Right cardiac atrium (tissue), 5 donors: ENCODE measurements around the gene B9D1. TPM values are rescaled to one million over a fixed set of nuclear protein-coding genes. Genes with fewer than 3 reads are reported as not detected.

Source experiments
- ATAC-seq, 2 donors: fragments of 200-7000 bp; cut with Tn5 transposase; one replicate each; pipeline versions ENCODE4 v1.8.0 to v1.9.1; 2020; ENCODE audit warnings: moderate library complexity in 2 of 2, mild to moderate bottlenecking in 1 of 2
- DNase-seq, 3 donors: peaks; one replicate each; pipeline ENCODE4 v3.0.0-alpha.2; 2020
- H3K27ac ChIP-seq: one replicate; pipeline ENCODE4 v1.5.1; 2013; ENCODE audit warnings: mild to moderate bottlenecking, low read length, control low read depth, moderate library complexity
- H3K27me3 ChIP-seq: one replicate; pipeline ENCODE4 v1.6.1; 2013; ENCODE audit not compliant: control insufficient read depth, insufficient read depth
- H3K4me1 ChIP-seq: one replicate; pipeline ENCODE4 v1.6.1; 2013; ENCODE audit warnings: low read length; ENCODE audit not compliant: control insufficient read depth, insufficient read depth
- H3K4me3 ChIP-seq: one replicate; pipeline ENCODE4 v1.5.1; 2013; ENCODE audit warnings: low read length, control low read depth
- H3K9me3 ChIP-seq: one replicate; pipeline ENCODE4 v1.6.1; 2013; ENCODE audit warnings: low read length; ENCODE audit not compliant: control insufficient read depth
- WGBS: extraction: QIAGEN DNeasy Blood & Tissue Kit; methylation state at CpG from one replicate; pipeline ENCODE4 v1.1.7; 2013; 5-methylcytosine and 5-hydroxymethylcytosine counted together
- intact Hi-C, 4 donors: fragments of 100-400 bp; cut with DNase I; formaldehyde crosslinking; loops; one replicate each; pipeline versions ENCODE4 v1.11.0 to v1.14.0; 2022 to 2023
- polyA plus RNA-seq: library from polyadenylated mRNA; stranded (reverse); fragments of 200-250 nt; gene quantifications from one replicate; pipeline ENCODE4 v1.2.3, GENCODE V29; 2013
- total RNA-seq, 4 donors: library from RNA; stranded (reverse); fragmentation: NEBNext Ultra II Directional; extraction: Animal tissue kit (Norgen Biotek cat#: 25700); gene quantifications; one replicate each; pipeline ENCODE4 v1.2.1, GENCODE V29; 2021
- donor health status: healthy with polysubstance abuse.
- donor health status: DM: no; HTN: yes; CAD: no.
- donor health status: DM: no; HTN: no; CAD: no.
- donor health status: DM: no; HTN: yes; CAD: no; lungs with severe emphysema.
- donor health status: DM: yes; HTN: yes; CAD: no.

Gene B9D1
- total and polyA plus RNA-seq, 5 donors = 9.8 to 20.9 (median 12.2) TPM

DNA sequence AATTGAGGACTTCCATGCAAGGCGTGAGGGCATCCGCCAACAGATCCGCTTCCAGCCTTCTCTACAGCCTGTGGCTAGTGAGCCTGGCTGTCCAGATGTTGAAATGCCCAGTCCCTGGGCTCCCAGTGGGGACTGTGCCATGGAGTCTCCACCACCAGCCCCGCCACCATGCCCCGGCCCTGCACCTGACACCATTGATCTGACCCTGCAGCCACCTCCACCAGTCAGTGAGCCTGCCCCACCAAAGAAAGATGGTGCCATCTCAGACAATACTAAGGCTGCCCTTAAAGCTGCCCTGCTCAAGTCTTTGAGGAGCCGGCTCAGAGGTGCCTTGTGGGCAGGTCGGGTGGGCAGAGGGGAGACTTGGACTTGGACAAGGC is 18.8 kb upstream of the B9D1 start:
- intact Hi-C loops = loop anchor here in 1 of 4 donors (10.0 kb wide), 1 partner anchor 57 kb away; no protein-coding TSS in a partner anchor
- H3K27ac ChIP-seq = no peak overlapping the region
- H3K27me3 ChIP-seq = no peaks in the 10 kb centered on the region
- 96% methylated on average over 7 of the region's 7 CpGs for WGBS
- no peak for ATAC-seq
- no peaks in the 10 kb centered on the region for H3K9me3 ChIP-seq
- peak in 1 of 3 donors; percentile 11 for DNase-seq
- H3K4me1 ChIP-seq = peaks cover 11% of the 10 kb centered on the region
- H3K4me3 ChIP-seq = no peak overlapping the region

GRCh38 chr17:19380481-19381301 is 18.2 kb upstream of the B9D1 start:
- Histone ChIP-seq H3K27me3 (no peaks in the 10 kb centered on the region), H3K9me3 (no peaks in the 10 kb centered on the region), H3K27ac (no peak overlapping the region), H3K4me1 (peaks cover 11% of the 10 kb centered on the region), H3K4me3 (no peak overlapping the region)
- intact Hi-C loops = loop anchor here in 1 of 4 donors (10.0 kb wide), 1 partner anchor 56 kb away; no protein-coding TSS in a partner anchor
- DNase-seq (peak in 2 of 3 donors; percentile 20 to 56), ATAC-seq (no peak)
- 90% methylated on average over 29 of the region's 29 CpGs for WGBS

DNA sequence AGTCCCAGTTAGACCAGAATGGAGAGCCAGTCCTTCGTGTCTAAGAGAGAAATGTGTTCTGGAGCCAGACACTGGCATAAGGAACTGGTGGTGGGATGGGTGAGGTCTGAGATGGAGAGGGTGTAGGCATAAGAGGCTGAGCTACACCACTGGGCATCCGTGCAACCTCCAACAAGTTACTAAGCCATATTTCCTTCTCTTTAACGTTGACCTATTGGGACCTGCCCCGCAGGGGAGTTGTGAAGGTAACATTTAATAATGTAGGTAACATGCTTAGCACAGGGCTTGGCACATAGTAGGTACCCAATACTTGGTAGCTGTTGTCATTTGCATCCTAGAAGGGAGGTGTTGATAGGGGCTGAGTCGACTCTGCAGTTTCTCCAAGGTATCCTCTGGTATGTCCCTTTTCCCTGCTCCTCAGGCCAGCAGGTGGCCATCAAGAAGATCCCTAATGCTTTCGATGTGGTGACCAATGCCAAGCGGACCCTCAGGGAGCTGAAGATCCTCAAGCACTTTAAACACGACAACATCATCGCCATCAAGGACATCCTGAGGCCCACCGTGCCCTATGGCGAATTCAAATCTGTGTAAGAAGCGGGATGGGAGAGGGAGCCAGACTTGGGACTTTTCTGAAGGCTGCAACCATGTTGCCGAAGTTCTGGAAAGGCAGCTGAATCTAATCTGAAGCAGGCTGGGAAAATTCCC is 17.0 kb upstream of the B9D1 start:
- no peaks in the 10 kb centered on the region for H3K9me3 ChIP-seq
- H3K4me1 ChIP-seq = peaks cover 10% of the 10 kb centered on the region
- ATAC-seq = no peak
- H3K27ac ChIP-seq = no peak overlapping the region
- 74% methylated on average over 13 of the region's 13 CpGs for WGBS
- H3K4me3 ChIP-seq = peak overlapping the region; percentile 77
- DNase-seq = no peak
- H3K27me3 ChIP-seq = no peaks in the 10 kb centered on the region
- intact Hi-C loops = loop anchor here in 2 of 4 donors (5.0 to 10.0 kb wide), 2 partner anchors 55 to 128 kb away; no protein-coding TSS in a partner anchor

DNA sequence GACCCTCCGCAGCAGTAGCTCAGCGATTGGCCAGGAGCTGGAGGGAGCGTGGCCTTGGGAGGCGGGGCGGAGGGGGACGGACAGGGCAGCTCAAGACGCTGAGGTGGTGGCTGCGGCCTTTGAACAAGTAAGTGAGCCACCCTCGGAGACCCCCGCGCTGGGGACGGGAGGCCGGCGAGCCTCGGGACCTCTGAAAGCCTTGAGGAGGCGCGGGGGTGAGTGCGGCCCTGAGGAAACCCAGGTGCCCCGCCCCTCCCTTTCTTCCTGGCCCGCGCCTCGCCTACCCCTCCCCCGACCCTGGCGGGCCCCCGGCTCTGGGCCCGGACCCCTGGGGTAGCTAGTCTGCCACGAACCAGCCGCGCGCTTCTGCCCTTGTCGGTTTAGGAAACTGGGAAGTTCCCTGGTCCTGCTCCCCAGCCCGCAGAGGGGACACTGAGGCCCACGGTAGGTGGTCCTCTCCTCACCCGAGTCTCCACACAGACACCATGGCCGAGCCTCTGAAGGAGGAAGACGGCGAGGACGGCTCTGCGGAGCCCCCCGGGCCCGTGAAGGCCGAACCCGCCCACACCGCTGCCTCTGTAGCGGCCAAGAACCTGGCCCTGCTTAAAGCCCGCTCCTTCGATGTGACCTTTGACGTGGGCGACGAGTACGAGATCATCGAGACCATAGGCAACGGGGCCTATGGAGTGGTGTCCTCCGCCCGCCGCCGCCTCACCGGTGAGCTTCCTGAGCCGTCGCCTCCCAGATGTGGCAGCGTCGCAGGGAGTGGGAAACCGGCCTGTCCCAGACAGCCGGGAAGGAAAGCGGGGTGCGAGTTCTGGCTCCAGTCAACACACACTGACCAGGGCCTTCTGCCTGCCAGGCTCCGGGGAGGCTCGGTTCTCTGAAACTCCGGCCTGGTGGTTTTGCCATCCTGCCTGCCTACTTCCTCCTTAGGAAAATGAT is 16.2 kb upstream of the B9D1 start, which contains the start of gene MAPK7:
TSS of gene MAPK7 (plus strand) at position 83 of the 945 bp plus-strand sequence. CDS start at position 486, 403 bp downstream.
- ATAC-seq (peak in 1 of 2 donors; percentile 21), DNase-seq (peak in 1 of 3 donors; percentile 42)
- intact Hi-C loops = loop anchor here in 1 of 4 donors (5.0 kb wide), 1 partner anchor 129 kb away; no protein-coding TSS in a partner anchor
- WGBS = 4% methylated on average over 69 of the region's 69 CpGs
- Histone ChIP-seq H3K4me1 (peaks cover 1% of the 10 kb centered on the region), H3K4me3 (peak within 1 kb of the TSS; percentile 77), H3K27me3 (no peaks in the 10 kb centered on the region), H3K9me3 (no peaks in the 10 kb centered on the region), H3K27ac (peak within 1 kb of the TSS; percentile 98)

DNA sequence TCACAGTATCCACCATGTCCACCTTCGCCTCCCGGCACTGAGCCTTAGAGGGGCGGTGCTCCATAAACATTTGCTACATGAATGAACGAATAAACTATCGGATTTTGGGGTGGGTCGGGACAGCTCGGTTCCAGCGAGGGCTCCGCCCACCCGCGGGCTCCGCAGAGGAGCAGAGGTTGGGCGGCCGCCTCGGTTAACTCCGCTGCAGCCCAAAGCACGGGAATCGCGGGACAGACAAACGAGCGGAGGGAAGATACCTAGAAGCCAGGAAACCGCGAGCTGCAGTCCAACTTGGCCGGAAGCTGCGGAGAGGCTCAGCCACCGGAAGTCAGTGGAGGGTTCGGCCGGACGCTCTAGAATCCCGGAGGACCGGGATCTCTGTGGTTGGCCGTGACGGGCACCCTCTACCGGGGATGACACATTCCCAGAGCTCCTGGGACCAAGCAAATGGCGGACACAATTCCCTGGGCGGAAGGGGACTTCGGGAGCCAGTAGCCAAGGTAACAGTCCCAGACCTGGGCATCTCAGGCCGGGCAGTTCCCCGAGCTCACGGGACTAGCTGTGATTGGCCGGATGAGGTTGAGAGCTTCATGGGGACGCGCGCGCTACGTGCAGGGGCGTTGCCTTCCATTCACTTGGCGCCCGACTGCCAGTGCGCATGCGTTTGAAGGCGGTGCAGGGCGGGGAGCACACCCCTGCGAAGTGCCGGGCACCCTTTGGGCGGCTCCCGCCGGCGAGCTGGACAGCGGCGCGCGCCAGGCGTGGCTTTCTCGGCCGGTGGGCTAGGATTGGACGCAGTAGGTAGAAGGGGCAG is 15.3 kb upstream of the B9D1 start:
- Histone ChIP-seq H3K27ac (peak overlapping the region; percentile 98), H3K4me3 (peak overlapping the region; percentile 63), H3K4me1 (no peaks in the 10 kb centered on the region), H3K27me3 (no peaks in the 10 kb centered on the region), H3K9me3 (no peaks in the 10 kb centered on the region)
- DNase-seq = peak; percentile 99 to 100 (median 99)
- ATAC-seq = peak; percentile 97 to 98
- intact Hi-C loops = loop anchor here in 1 of 4 donors (5.0 kb wide), 1 partner anchor 129 kb away; no protein-coding TSS in a partner anchor
- under 1% methylated on average over 67 of the region's 67 CpGs for WGBS

DNA sequence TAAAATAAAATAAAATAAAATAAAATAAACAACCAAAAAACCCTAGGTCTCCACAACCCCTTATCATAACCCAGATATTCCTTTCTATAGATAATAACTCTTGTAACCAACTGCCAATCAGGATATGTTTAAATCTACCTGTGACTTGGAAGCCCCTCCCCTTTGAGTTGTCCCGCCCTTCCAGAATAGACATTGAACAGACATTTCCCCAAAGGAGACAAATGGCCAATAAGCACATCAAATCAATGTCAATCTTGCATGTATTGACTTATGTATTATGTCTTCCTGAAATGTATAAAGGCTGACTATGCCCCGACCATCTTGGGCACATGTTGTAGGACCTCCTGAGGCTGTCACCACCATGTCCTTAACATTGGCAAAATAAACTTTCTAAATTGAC is 14.3 kb upstream of the B9D1 start:
- WGBS = 59% methylated on average over 2 of the region's 2 CpGs
- Histone ChIP-seq H3K9me3 (no peaks in the 10 kb centered on the region), H3K4me1 (no peaks in the 10 kb centered on the region), H3K27me3 (no peaks in the 10 kb centered on the region), H3K4me3 (peak overlapping the region; percentile 63), H3K27ac (no peak overlapping the region)
- ATAC-seq (no peak), DNase-seq (no peak)
- intact Hi-C loops = loop anchor here in 1 of 4 donors (5.0 kb wide), 1 partner anchor 130 kb away; no protein-coding TSS in a partner anchor

DNA sequence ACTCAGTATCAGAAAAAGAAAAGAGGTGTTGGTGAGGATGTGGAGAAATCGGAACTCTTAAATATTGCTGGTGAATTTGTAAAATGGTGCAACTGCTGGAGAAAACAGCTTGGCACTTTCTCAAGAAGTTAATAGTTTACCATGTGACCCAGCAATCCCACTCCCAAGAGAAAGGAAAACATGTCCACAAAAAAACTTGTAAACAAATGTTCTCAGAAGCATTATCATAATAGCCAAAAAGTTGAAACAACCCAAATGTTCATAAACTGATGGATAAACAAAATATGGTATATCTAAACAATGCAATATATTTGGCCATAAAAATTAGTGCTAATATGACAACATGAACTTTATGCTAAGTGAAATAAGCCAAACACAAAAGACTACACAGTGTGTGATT is 13.2 kb upstream of the B9D1 start:
- ATAC-seq = no peak
- no peaks in the 10 kb centered on the region for H3K4me1 ChIP-seq
- DNase-seq = no peak
- intact Hi-C loops = loop anchor here in 1 of 4 donors (5.0 kb wide), 1 partner anchor 132 kb away; no protein-coding TSS in a partner anchor
- 91% methylated on average over 1 of the region's 1 CpG for WGBS
- H3K9me3 ChIP-seq = no peaks in the 10 kb centered on the region
- no peak overlapping the region for H3K4me3 ChIP-seq
- H3K27ac ChIP-seq = no peak overlapping the region
- H3K27me3 ChIP-seq = no peaks in the 10 kb centered on the region

GRCh38 chr17:19374136-19374535 is 11.6 kb upstream of the B9D1 start:
- Histone ChIP-seq H3K4me1 (peaks cover 2% of the 10 kb centered on the region), H3K27ac (no peak overlapping the region), H3K9me3 (no peaks in the 10 kb centered on the region), H3K27me3 (no peaks in the 10 kb centered on the region), H3K4me3 (no peak overlapping the region)
- intact Hi-C loops = no loop called here
- DNase-seq (no peak), ATAC-seq (no peak)
- WGBS = 89% methylated on average over 5 of the region's 5 CpGs

- Histone ChIP-seq H3K27ac (no peak overlapping the region), H3K27me3 (no peaks in the 10 kb centered on the region), H3K9me3 (no peaks in the 10 kb centered on the region), H3K4me3 (no peak overlapping the region), H3K4me1 (peaks cover 2% of the 10 kb centered on the region)
- intact Hi-C loops = no loop called here
- ATAC-seq = no peak
- 76% methylated on average over 8 of the region's 8 CpGs for WGBS
- peak in 1 of 3 donors; percentile 12 for DNase-seq
Observed at GRCh38 chr17:19372866-19373504, 10.5 kb upstream of the B9D1 start.
